WTC11 (cell line): ENCODE measurements around the gene RNF146. TPM values are rescaled to one million over a fixed set of nuclear protein-coding genes. Genes with fewer than 3 reads are reported as not detected.

Experiments
- ATAC-seq: fragments of 200-7000 bp; cut with Tn5 transposase; 2 replicates; pipeline ENCODE4 v1.10.0; 2021; ENCODE audit warnings: mild to moderate bottlenecking, moderate library complexity
- CTCF ChIA-PET: fragments of 300-600 bp; sonication (Branson Sonifier 250); formaldehyde crosslinking; loops from one replicate; lab custom pipeline; 2021; ENCODE audit warnings: antibody characterized with exemption; lab: Charles Lee
- POLR2A ChIA-PET: fragments of 350-600 bp; sonication (Branson Sonifier 250); formaldehyde crosslinking; loops from one replicate; lab custom pipeline; 2021; ENCODE audit warnings: antibody characterized with exemption; lab: Charles Lee
- DNase-seq: peaks from one replicate; pipeline ENCODE4 v3.0.0; 2021; ENCODE audit warnings: low spot score
- H3K27ac Mint-ChIP-seq: 2 replicates; pipeline ENCODE4 v1.8.0; 2021; ENCODE audit warnings: mixed read lengths
- H3K27me3 Mint-ChIP-seq: 2 replicates; pipeline ENCODE4 v1.8.0; 2021; ENCODE audit warnings: low read depth, mild to moderate bottlenecking, moderate library complexity, mixed read lengths
- H3K36me3 Mint-ChIP-seq: 2 replicates; pipeline ENCODE4 v1.8.0; 2021; ENCODE audit warnings: mixed read lengths
- H3K4me1 Mint-ChIP-seq: 2 replicates; pipeline ENCODE4 v1.8.0; 2022; ENCODE audit warnings: mixed read lengths
- H3K4me3 Mint-ChIP-seq: 2 replicates; pipeline ENCODE4 v1.8.0; 2021; ENCODE audit warnings: mild to moderate bottlenecking, moderate library complexity, mixed read lengths
- H3K9me3 Mint-ChIP-seq: 2 replicates; pipeline ENCODE4 v1.8.0; 2021; ENCODE audit warnings: mixed read lengths
- ATF2 ChIP-seq: sonication (generic); formaldehyde crosslinking; IDR thresholded peaks from 2 replicates; pipeline ENCODE4 v1.8.1; 2022; ENCODE audit warnings: low read depth, missing genetic modification reagents, borderline replicate concordance
- CBFB ChIP-seq: sonication (generic); formaldehyde crosslinking; IDR thresholded peaks from 2 replicates; pipeline ENCODE4 v1.8.1; 2022; ENCODE audit warnings: mild to moderate bottlenecking, low read depth, missing genetic modification reagents
- E2F4 ChIP-seq: sonication (generic); formaldehyde crosslinking; IDR thresholded peaks from 2 replicates; pipeline ENCODE4 v1.8.1; 2022; ENCODE audit warnings: low read depth, mild to moderate bottlenecking, moderate library complexity, missing genetic modification reagents, borderline replicate concordance
- JAZF1 ChIP-seq: fragments of 250-450 bp; sonication (Bioruptor Pico); IDR thresholded peaks from 2 replicates; pipeline ENCODE4 v1.9.0; 2021; ENCODE audit warnings: moderate library complexity, mild to moderate bottlenecking, inconsistent platforms
- NFE2L1 ChIP-seq: sonication (generic); formaldehyde crosslinking; IDR thresholded peaks from 2 replicates; pipeline ENCODE4 v1.8.1; 2023; ENCODE audit warnings: missing genetic modification reagents
- NFYB ChIP-seq: sonication (generic); formaldehyde crosslinking; conservative IDR thresholded peaks from 2 replicates; pipeline ENCODE4 v1.8.0; 2022; ENCODE audit warnings: low read depth, missing genetic modification reagents
- OVOL2 ChIP-seq: fragments of 250-450 bp; sonication (Bioruptor Pico); IDR thresholded peaks from 2 replicates; pipeline ENCODE4 v1.9.0; 2021; ENCODE audit warnings: mild to moderate bottlenecking, borderline replicate concordance
- PRRX2 ChIP-seq: fragments of 250-450 bp; sonication (Bioruptor Pico); IDR thresholded peaks from 2 replicates; pipeline ENCODE4 v1.8.0; 2021; ENCODE audit warnings: mild to moderate bottlenecking
- RELA ChIP-seq: sonication (generic); formaldehyde crosslinking; IDR thresholded peaks from 2 replicates; pipeline ENCODE4 v1.8.1; 2022; ENCODE audit warnings: missing genetic modification reagents, mild to moderate bottlenecking, borderline replicate concordance
- RORB ChIP-seq: fragments of 250-450 bp; sonication (Bioruptor Pico); IDR thresholded peaks from 2 replicates; pipeline ENCODE4 v1.9.0; 2021; ENCODE audit warnings: mild to moderate bottlenecking
- SOX15 ChIP-seq: fragments of 250-450 bp; sonication (Bioruptor Pico); IDR thresholded peaks from 2 replicates; pipeline ENCODE4 v1.9.0; 2021; ENCODE audit warnings: mild to moderate bottlenecking
- SP1 ChIP-seq: sonication (generic); formaldehyde crosslinking; conservative IDR thresholded peaks from 2 replicates; pipeline ENCODE4 v1.8.1; 2022; ENCODE audit warnings: missing genetic modification reagents
- ZNF263 ChIP-seq: sonication (generic); formaldehyde crosslinking; IDR thresholded peaks from 2 replicates; pipeline ENCODE4 v1.8.1; 2022; ENCODE audit warnings: low read depth, mild to moderate bottlenecking, moderate library complexity, missing genetic modification reagents
- ZNF317 ChIP-seq: sonication (generic); formaldehyde crosslinking; IDR thresholded peaks from 2 replicates; pipeline ENCODE4 v1.8.1; 2023; ENCODE audit warnings: low read depth, mild to moderate bottlenecking, moderate library complexity, missing genetic modification reagents, borderline replicate concordance
- ZNF423 ChIP-seq: fragments of 250-450 bp; sonication (Bioruptor Pico); IDR thresholded peaks from 2 replicates; pipeline ENCODE4 v2.1.2; 2022; ENCODE audit warnings: mild to moderate bottlenecking, moderate library complexity
- ZNF425 ChIP-seq: fragments of 250-450 bp; sonication (Bioruptor Pico); conservative IDR thresholded peaks from 2 replicates; pipeline ENCODE4 v1.9.0; 2021; ENCODE audit warnings: mild to moderate bottlenecking
- total RNA-seq: library from RNA; stranded (reverse); gene quantifications from 3 replicates; pipeline ENCODE4 v1.2.3, GENCODE V29; 2021
- TF ChIP-seq, protein P1 (sequence below): sonication (generic); formaldehyde crosslinking; IDR thresholded peaks from 2 replicates; pipeline ENCODE4 v1.8.1; 2023; ENCODE audit warnings: mild to moderate bottlenecking, missing genetic modification reagents, borderline replicate concordance
- TF ChIP-seq, protein P2 (sequence below): sonication (generic); formaldehyde crosslinking; conservative IDR thresholded peaks from 2 replicates; pipeline ENCODE4 v1.8.1; 2022; ENCODE audit warnings: mild to moderate bottlenecking, missing genetic modification reagents

Gene RNF146
- total RNA-seq, 1 experiment from 2014 or later: 27.3 TPM

DNA sequence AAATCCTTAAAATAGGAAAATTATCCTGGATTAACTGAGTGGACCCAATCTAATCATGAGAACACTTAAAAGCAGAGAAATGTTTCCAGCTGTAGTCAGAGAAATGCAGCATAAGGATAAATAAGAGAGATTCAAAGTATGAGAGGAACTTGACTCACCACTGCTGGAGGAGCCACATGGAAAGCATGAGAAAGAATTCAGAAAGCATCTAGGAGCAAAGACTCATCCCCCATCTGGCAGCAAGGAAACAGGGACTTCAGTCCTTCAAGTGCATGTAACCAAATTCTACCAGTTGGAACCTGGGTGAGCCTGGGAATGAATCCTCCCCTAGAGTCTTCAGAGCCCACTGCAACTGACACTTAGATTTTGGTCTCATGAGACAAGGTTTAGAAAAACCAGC lies 33.7 kb downstream of the RNF146 start:
- Mint-ChIP-seq H3K36me3 (peaks cover 18% of the 10 kb centered on the region), H3K4me3 (no peak overlapping the region), H3K27me3 (no peaks in the 10 kb centered on the region), H3K27ac (peak overlapping the region; percentile 29; the same call in 1 of the 2 replicates), H3K4me1 (peaks cover 15% of the 10 kb centered on the region), H3K9me3 (peaks cover 10% of the 10 kb centered on the region)
- ATAC-seq: peak; percentile 69
- CTCF ChIA-PET: interaction anchor here (1.4 to 2.3 kb wide), 2 partner anchors 34 to 120 kb away, joined by 5 to 10 read pairs; partner anchors contain the start of gene RNF146
- DNase-seq: no peak
- TF ChIP-seq ZNF263 (no peak), NFYB (CRISPR knock-in tag) (no peak), OVOL2 (no peak), JAZF1 (CRISPR knock-in tag) (no peak), RORB (CRISPR knock-in tag) (no peak), PRRX2 (CRISPR knock-in tag) (no peak), SOX15 (CRISPR knock-in tag) (no peak), NFE2L1 (CRISPR knock-in tag) (no peak), ATF2 (no peak), ZNF423 (CRISPR knock-in tag) (no peak), CBFB (CRISPR knock-in tag) (no peak), RELA (CRISPR knock-in tag) (no peak)
- TF ChIP-seq, protein P1, sequence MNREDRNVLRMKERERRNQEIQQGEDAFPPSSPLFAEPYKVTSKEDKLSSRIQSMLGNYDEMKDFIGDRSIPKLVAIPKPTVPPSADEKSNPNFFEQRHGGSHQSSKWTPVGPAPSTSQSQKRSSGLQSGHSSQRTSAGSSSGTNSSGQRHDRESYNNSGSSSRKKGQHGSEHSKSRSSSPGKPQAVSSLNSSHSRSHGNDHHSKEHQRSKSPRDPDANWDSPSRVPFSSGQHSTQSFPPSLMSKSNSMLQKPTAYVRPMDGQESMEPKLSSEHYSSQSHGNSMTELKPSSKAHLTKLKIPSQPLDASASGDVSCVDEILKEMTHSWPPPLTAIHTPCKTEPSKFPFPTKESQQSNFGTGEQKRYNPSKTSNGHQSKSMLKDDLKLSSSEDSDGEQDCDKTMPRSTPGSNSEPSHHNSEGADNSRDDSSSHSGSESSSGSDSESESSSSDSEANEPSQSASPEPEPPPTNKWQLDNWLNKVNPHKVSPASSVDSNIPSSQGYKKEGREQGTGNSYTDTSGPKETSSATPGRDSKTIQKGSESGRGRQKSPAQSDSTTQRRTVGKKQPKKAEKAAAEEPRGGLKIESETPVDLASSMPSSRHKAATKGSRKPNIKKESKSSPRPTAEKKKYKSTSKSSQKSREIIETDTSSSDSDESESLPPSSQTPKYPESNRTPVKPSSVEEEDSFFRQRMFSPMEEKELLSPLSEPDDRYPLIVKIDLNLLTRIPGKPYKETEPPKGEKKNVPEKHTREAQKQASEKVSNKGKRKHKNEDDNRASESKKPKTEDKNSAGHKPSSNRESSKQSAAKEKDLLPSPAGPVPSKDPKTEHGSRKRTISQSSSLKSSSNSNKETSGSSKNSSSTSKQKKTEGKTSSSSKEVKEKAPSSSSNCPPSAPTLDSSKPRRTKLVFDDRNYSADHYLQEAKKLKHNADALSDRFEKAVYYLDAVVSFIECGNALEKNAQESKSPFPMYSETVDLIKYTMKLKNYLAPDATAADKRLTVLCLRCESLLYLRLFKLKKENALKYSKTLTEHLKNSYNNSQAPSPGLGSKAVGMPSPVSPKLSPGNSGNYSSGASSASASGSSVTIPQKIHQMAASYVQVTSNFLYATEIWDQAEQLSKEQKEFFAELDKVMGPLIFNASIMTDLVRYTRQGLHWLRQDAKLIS (CRISPR knock-in tag): no peak
- POLR2A ChIA-PET: no interaction called here

DNA sequence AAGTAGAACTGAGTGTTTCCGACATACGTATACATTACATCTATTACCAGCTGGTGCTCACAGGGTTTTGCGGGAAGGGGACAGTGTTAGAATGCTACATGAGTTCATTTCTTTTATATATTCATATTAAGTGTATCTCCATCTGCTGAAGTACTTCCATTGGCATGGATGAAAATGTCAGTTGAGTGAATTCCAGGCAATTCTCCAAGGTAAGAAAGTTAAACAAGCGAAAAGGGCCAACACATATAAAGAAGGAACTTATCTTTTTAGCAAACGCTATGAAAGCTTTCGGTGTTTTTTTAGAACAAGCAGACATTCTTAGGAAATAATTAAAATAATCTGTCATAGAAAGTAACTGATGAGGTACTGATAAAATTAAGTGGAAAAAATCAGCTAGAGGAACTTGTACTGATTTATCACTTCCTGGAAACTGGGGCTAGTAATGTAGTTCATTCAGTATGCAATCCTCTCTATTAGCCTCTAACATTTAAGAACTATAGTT lies 34.6 kb downstream of the RNF146 start:
- Mint-ChIP-seq H3K27me3 (no peaks in the 10 kb centered on the region), H3K4me1 (peaks cover 15% of the 10 kb centered on the region), H3K27ac (no peak overlapping the region), H3K9me3 (peaks cover 10% of the 10 kb centered on the region), H3K4me3 (no peak overlapping the region), H3K36me3 (peaks cover 18% of the 10 kb centered on the region)
- DNase-seq (no peak), ATAC-seq (no peak)
- POLR2A ChIA-PET: no interaction called here
- TF ChIP-seq, protein P2, sequence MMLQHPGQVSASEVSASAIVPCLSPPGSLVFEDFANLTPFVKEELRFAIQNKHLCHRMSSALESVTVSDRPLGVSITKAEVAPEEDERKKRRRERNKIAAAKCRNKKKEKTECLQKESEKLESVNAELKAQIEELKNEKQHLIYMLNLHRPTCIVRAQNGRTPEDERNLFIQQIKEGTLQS: no peak
- TF ChIP-seq SP1 (CRISPR knock-in tag) (no peak), PRRX2 (CRISPR knock-in tag) (no peak), RELA (CRISPR knock-in tag) (no peak), ZNF425 (CRISPR knock-in tag) (no peak), ZNF317 (no peak), OVOL2 (no peak), E2F4 (CRISPR knock-in tag) (no peak), CBFB (CRISPR knock-in tag) (no peak)
- CTCF ChIA-PET: interaction anchor here (0.9 to 2.3 kb wide), 3 partner anchors 19 to 119 kb away, joined by 3 to 10 read pairs (median 5); partner anchors contain the start of gene RNF146
